Glutamatergic neuron (in vitro differentiated cells): ENCODE results near the gene LMOD1. TPM values are rescaled to one million over a fixed set of nuclear protein-coding genes. Genes with fewer than 3 reads are reported as not detected.
A peak's percentile ranks its signal among the peaks of the same experiment; 100 is the strongest.

Source experiments
- DNase-seq: peaks from one replicate; pipeline ENCODE4 v3.0.0; 2022
- H3K27ac Mint-ChIP-seq: one replicate; pipeline ENCODE4 v1.8.0; 2020; ENCODE audit warnings: mild to moderate bottlenecking, mixed read lengths, inconsistent platforms; ENCODE audit not compliant: unreplicated experiment
- H3K27me3 Mint-ChIP-seq: one replicate; pipeline ENCODE4 v1.8.0; 2020; ENCODE audit warnings: mild to moderate bottlenecking, moderate library complexity, mixed read lengths, inconsistent platforms; ENCODE audit not compliant: unreplicated experiment
- H3K36me3 Mint-ChIP-seq: one replicate; pipeline ENCODE4 v1.8.0; 2020; ENCODE audit warnings: mild to moderate bottlenecking, mixed read lengths, inconsistent platforms; ENCODE audit not compliant: unreplicated experiment
- H3K4me1 Mint-ChIP-seq: one replicate; pipeline ENCODE4 v1.8.0; 2020; ENCODE audit warnings: mild to moderate bottlenecking, low read depth, mixed read lengths, inconsistent platforms; ENCODE audit not compliant: unreplicated experiment
- H3K4me3 Mint-ChIP-seq: one replicate; pipeline ENCODE4 v1.8.0; 2020; ENCODE audit warnings: mild to moderate bottlenecking, mixed read lengths, inconsistent platforms; ENCODE audit not compliant: unreplicated experiment
- H3K9me3 Mint-ChIP-seq: one replicate; pipeline ENCODE4 v1.8.0; 2020; ENCODE audit warnings: mild to moderate bottlenecking, moderate library complexity, mixed read lengths, inconsistent platforms; ENCODE audit not compliant: unreplicated experiment
- total RNA-seq: library from RNA; stranded (reverse); fragmentation: NEBNext Ultra II Directional; extraction: Animal tissue kit (Norgen Biotek cat#: 25700); gene quantifications from one replicate; pipeline ENCODE4 v1.2.1, GENCODE V29; 2021; ENCODE audit not compliant: unreplicated experiment
- TF ChIP-seq, protein P1 (sequence below): fragments of 200-600 bp; sonication (generic); IDR thresholded peaks from one replicate; pipeline ENCODE4 v1.5.0; 2021; ENCODE audit not compliant: partially characterized antibody, unreplicated experiment

The LMOD1 gene
- total RNA-seq, 1 donor from 2014 or later = 0.20 TPM

DNA sequence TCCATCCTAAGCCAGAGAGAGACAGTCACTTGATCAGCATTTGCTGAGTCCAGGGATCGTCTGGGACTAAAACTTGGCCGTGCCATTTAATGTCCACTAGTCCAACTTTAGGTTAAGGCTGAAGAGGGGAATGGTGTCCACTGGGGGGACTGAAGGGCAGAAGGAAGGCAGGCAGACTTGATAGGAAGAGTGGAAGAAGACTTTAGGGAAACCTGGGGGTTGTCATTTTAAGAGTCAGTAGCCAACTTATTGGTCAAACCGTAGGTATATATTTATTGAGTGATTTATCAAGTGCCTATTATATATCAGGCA, 1.3 kb upstream of the LMOD1 start:
- Mint-ChIP-seq H3K4me3 (peak overlapping the region; percentile 87), H3K9me3 (peaks cover 10% of the 10 kb centered on the region), H3K27ac (no peak overlapping the region), H3K4me1 (peaks cover 40% of the 10 kb centered on the region), H3K27me3 (peaks cover 9% of the 10 kb centered on the region), H3K36me3 (no peaks in the 10 kb centered on the region)
- TF ChIP-seq, protein P1, sequence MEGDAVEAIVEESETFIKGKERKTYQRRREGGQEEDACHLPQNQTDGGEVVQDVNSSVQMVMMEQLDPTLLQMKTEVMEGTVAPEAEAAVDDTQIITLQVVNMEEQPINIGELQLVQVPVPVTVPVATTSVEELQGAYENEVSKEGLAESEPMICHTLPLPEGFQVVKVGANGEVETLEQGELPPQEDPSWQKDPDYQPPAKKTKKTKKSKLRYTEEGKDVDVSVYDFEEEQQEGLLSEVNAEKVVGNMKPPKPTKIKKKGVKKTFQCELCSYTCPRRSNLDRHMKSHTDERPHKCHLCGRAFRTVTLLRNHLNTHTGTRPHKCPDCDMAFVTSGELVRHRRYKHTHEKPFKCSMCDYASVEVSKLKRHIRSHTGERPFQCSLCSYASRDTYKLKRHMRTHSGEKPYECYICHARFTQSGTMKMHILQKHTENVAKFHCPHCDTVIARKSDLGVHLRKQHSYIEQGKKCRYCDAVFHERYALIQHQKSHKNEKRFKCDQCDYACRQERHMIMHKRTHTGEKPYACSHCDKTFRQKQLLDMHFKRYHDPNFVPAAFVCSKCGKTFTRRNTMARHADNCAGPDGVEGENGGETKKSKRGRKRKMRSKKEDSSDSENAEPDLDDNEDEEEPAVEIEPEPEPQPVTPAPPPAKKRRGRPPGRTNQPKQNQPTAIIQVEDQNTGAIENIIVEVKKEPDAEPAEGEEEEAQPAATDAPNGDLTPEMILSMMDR = no peak
- DNase-seq = no peak

DNA sequence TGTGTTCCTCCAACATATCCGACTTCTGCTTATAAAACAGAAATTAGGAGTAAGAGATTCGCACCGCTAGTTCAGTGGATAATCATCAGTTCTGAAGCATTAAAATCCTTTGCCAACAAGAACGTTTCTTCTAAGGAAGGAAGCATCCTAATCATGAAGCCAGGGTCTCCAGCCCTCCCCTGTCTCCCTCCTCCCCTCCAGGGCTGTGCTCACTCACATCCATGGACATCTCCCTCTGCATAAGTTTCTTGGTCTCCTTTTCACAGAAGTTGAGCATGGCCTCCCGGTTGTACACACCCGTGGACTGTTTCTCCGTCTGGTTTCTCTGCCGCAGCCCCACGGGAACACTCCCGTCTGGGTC, 505 bp downstream of the LMOD1 start:
- Mint-ChIP-seq H3K4me1 (peaks cover 48% of the 10 kb centered on the region), H3K27ac (no peak overlapping the region), H3K4me3 (peak overlapping the region; percentile 87)

DNA sequence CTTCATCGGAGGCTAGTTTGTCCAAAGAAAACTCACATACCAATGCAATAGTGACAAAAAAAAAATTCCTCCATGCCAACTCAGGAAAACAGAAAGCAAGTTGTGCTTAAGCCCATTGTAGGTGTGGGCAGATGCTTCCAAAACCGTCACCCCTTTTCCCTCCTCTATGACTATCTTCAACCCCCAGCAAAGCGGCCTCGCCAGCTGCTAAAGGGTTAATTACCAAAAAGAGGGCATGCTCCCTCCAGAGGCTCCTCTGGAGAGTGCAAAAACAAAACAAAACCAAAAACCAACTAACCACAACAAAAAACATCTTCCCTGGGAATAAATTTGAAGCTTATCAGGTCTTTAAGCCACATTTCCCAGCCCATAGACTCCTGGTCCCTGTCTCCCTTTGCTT, 1.2 kb downstream of the LMOD1 start:
- H3K27me3 Mint-ChIP-seq = peaks cover 9% of the 10 kb centered on the region
- H3K4me3 Mint-ChIP-seq = no peak overlapping the region
- TF ChIP-seq, protein P1 = no peak
- peaks cover 45% of the 10 kb centered on the region for H3K4me1 Mint-ChIP-seq
- DNase-seq = no peak
- H3K9me3 Mint-ChIP-seq = peaks cover 9% of the 10 kb centered on the region
- H3K36me3 Mint-ChIP-seq = no peaks in the 10 kb centered on the region
- H3K27ac Mint-ChIP-seq = no peak overlapping the region

More for the DNA sequence above, 505 bp downstream of the LMOD1 start:
- Mint-ChIP-seq H3K9me3 (peaks cover 10% of the 10 kb centered on the region), H3K36me3 (no peaks in the 10 kb centered on the region), H3K27me3 (peaks cover 9% of the 10 kb centered on the region)
- DNase-seq = no peak
- TF ChIP-seq, protein P1 = no peak

DNA sequence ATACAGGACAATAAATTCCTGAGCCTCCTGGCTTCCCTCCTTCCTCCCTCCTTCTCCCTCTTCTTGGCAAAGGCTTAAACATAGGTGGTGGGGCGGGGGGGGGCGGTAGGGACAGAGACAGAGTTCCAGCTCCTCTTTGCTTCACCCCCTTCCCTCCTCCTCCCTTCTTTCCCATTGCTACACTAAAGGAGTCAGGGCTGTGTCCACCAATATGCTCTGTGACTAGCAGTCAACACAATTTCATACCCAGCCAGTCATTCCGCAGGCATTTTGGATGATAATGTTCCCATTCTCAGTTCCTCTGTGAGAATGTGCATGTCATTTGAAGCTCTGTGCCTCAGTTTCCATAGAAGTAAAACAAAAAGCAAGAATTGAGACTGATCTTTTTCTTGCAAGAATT, 1.7 kb downstream of the LMOD1 start:
- Mint-ChIP-seq H3K4me1 (peaks cover 44% of the 10 kb centered on the region), H3K27me3 (peaks cover 10% of the 10 kb centered on the region), H3K9me3 (peaks cover 9% of the 10 kb centered on the region), H3K36me3 (no peaks in the 10 kb centered on the region), H3K4me3 (no peak overlapping the region), H3K27ac (no peak overlapping the region)
- TF ChIP-seq, protein P1 = no peak
- no peak for DNase-seq

DNA sequence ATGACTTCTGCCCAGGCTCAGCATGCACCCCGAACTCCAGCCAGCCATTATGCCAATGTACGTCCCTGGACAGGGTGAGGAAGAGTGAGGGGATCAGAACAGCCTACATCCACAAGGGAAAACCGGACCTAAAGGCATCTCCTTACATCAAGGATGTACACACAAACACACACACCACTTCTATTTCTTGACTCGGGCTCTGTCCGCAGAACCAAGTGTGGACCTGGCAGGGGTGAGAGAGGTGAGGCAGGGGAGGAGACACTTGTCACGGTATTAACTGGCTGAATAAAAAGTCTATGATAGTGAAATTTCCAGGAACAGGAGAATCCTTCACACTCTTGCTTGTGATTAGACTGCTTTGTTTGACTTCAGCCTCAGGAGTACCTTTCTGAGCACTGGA, 2.3 kb downstream of the LMOD1 start:
- Mint-ChIP-seq H3K36me3 (no peaks in the 10 kb centered on the region), H3K27ac (no peak overlapping the region), H3K27me3 (peaks cover 10% of the 10 kb centered on the region), H3K9me3 (peaks cover 10% of the 10 kb centered on the region), H3K4me3 (no peak overlapping the region), H3K4me1 (peaks cover 44% of the 10 kb centered on the region)
- TF ChIP-seq, protein P1 = no peak
- no peak for DNase-seq
